ENCODE results near the gene TBXAS1. TPM values are rescaled to one million over a fixed set of nuclear protein-coding genes. Genes with fewer than 3 reads are reported as not detected.

The TBXAS1 gene
- total and polyA plus RNA-seq, 2 of the 8 experiments (the other 6 are each of a cell fraction or from before 2014, with no cell fraction given): 0.86 to 2.1 TPM

DNA sequence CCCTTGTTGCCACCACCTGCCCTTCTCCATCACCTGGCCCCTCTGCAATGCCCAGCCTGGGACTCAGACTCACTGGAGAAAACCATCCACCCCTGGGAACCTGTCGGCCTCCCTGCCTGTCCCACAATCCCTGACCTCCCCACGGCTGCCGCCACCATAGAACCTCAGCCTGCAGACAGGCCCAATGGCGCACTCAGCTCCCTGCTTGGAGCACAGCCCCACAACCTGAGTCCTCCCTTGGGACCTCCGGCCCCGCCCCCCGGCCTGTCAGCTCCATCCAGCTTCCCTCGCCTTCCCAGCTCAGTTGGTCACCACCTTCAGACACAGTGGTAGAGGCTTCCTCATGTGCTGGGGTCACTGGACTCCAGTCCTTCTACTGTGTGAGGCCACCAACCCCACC, 192.5 kb downstream of the TBXAS1 start:
- no peak overlapping the region for H3K23ac ChIP-seq (ENCODE audit: insufficient read length)
- H2AFZ ChIP-seq (ENCODE audit: low read length): no peak overlapping the region
- no peaks in the 10 kb centered on the region for H3K23me2 ChIP-seq (ENCODE audit: low read depth, low read length)
- H2BK15ac ChIP-seq (ENCODE audit: low read length): no peak overlapping the region
- no peak overlapping the region for H2BK12ac ChIP-seq (ENCODE audit: low read depth, low read length)
- H2BK5ac ChIP-seq (ENCODE audit: low read depth, low read length): no peak overlapping the region
- no peak overlapping the region for H3K14ac ChIP-seq (ENCODE audit: insufficient read length)
- no peak overlapping the region for H3K4me3 ChIP-seq (ENCODE audit: extremely low read depth in 1 of 4, insufficient read depth in 2 of 4, low read depth in 3 of 4, low read length in 4 of 4)
- no peaks in the 10 kb centered on the region for H3K4me1 ChIP-seq (replicated peaks in 1 of 4; ENCODE audit: control insufficient read depth in 3 of 4, insufficient read depth in 4 of 4, low read length in 3 of 4)
- H3K9me3 ChIP-seq (ENCODE audit: insufficient read depth in 2 of 2, low read depth in 1 of 2, low read length in 1 of 2): no peaks in the 10 kb centered on the region
- H3K56ac ChIP-seq (replicated peaks; ENCODE audit: insufficient read length, low read depth, low read length): no peak overlapping the region
- FAIRE-seq: no peak
- no peak overlapping the region for H3K9ac ChIP-seq (replicated peaks in 1 of 4; ENCODE audit: extremely low read depth in 1 of 4, low read depth in 3 of 4, low read length in 3 of 4)
- H2AK5ac ChIP-seq (ENCODE audit: low read depth, low read length): no peak overlapping the region
- no peaks in the 10 kb centered on the region for H3K27me3 ChIP-seq (replicated peaks in 1 of 4; ENCODE audit: control insufficient read depth in 3 of 4, extremely low read depth in 1 of 4, insufficient read depth in 3 of 4, low read length in 3 of 4)
- 97% methylated on average over 7 of the region's 8 CpGs; no CpG with 5 or more reads in 1 of the 2 experiments for WGBS, 2 experiments (ENCODE audit: extremely low coverage in 1 of 2, insufficient coverage in 1 of 2, insufficient read length in 1 of 2, insufficient replicate concordance in 2 of 2, low coverage in 1 of 2, low lambda C conversion rate in 2 of 2, missing lambda C conversion rate in 1 of 2)
- no peak for DNase-seq (ENCODE audit: low read depth in 1 of 2, low spot score in 2 of 2)
- H2BK120ac ChIP-seq (replicated peaks; ENCODE audit: low read depth, low read length): no peak overlapping the region
- H3K18ac ChIP-seq (ENCODE audit: extremely low read depth, low read length): no peak overlapping the region
- H4K5ac ChIP-seq (ENCODE audit: insufficient read length, low read depth, low read length): no peak overlapping the region
- H2BK20ac ChIP-seq (ENCODE audit: low read length): no peak overlapping the region
- no peak overlapping the region for H3K4ac ChIP-seq (replicated peaks; ENCODE audit: insufficient read length, low read depth, low read length)
- H3K4me2 ChIP-seq (ENCODE audit: insufficient read depth in 1 of 2, low read depth in 2 of 2, low read length in 2 of 2): no peak overlapping the region
- ChIA-PET CTCF (ENCODE audit: partially characterized antibody) (no interaction called here), POLR2A (ENCODE audit: partially characterized antibody) (no interaction called here)
- no peaks in the 10 kb centered on the region for H3K79me2 ChIP-seq (ENCODE audit: control insufficient read depth in 1 of 2, insufficient read depth in 2 of 2, low read length in 2 of 2)
- no peak overlapping the region for H4K91ac ChIP-seq (replicated peaks; ENCODE audit: insufficient read length, low read length)
- H4K8ac ChIP-seq (ENCODE audit: extremely low read depth, insufficient read depth, low read length): peak overlapping the region; percentile 77
- no peaks in the 10 kb centered on the region for H4K20me1 ChIP-seq (replicated peaks in 1 of 2; ENCODE audit: control insufficient read depth in 1 of 2, insufficient read depth in 2 of 2, low read length in 2 of 2)
- H3K79me1 ChIP-seq (ENCODE audit: low read depth, low read length): 0 out of 2 replicates have a peak, but pooled peaks cover 2% of the 10 kb centered on the region
- H3K36me3 ChIP-seq (ENCODE audit: control insufficient read depth in 2 of 4, insufficient read depth in 4 of 4, low read length in 3 of 4): no peaks in the 10 kb centered on the region
- H3K27ac ChIP-seq (ENCODE audit: low read depth, low read length): no peak overlapping the region
- TF ChIP-seq, protein P1, sequence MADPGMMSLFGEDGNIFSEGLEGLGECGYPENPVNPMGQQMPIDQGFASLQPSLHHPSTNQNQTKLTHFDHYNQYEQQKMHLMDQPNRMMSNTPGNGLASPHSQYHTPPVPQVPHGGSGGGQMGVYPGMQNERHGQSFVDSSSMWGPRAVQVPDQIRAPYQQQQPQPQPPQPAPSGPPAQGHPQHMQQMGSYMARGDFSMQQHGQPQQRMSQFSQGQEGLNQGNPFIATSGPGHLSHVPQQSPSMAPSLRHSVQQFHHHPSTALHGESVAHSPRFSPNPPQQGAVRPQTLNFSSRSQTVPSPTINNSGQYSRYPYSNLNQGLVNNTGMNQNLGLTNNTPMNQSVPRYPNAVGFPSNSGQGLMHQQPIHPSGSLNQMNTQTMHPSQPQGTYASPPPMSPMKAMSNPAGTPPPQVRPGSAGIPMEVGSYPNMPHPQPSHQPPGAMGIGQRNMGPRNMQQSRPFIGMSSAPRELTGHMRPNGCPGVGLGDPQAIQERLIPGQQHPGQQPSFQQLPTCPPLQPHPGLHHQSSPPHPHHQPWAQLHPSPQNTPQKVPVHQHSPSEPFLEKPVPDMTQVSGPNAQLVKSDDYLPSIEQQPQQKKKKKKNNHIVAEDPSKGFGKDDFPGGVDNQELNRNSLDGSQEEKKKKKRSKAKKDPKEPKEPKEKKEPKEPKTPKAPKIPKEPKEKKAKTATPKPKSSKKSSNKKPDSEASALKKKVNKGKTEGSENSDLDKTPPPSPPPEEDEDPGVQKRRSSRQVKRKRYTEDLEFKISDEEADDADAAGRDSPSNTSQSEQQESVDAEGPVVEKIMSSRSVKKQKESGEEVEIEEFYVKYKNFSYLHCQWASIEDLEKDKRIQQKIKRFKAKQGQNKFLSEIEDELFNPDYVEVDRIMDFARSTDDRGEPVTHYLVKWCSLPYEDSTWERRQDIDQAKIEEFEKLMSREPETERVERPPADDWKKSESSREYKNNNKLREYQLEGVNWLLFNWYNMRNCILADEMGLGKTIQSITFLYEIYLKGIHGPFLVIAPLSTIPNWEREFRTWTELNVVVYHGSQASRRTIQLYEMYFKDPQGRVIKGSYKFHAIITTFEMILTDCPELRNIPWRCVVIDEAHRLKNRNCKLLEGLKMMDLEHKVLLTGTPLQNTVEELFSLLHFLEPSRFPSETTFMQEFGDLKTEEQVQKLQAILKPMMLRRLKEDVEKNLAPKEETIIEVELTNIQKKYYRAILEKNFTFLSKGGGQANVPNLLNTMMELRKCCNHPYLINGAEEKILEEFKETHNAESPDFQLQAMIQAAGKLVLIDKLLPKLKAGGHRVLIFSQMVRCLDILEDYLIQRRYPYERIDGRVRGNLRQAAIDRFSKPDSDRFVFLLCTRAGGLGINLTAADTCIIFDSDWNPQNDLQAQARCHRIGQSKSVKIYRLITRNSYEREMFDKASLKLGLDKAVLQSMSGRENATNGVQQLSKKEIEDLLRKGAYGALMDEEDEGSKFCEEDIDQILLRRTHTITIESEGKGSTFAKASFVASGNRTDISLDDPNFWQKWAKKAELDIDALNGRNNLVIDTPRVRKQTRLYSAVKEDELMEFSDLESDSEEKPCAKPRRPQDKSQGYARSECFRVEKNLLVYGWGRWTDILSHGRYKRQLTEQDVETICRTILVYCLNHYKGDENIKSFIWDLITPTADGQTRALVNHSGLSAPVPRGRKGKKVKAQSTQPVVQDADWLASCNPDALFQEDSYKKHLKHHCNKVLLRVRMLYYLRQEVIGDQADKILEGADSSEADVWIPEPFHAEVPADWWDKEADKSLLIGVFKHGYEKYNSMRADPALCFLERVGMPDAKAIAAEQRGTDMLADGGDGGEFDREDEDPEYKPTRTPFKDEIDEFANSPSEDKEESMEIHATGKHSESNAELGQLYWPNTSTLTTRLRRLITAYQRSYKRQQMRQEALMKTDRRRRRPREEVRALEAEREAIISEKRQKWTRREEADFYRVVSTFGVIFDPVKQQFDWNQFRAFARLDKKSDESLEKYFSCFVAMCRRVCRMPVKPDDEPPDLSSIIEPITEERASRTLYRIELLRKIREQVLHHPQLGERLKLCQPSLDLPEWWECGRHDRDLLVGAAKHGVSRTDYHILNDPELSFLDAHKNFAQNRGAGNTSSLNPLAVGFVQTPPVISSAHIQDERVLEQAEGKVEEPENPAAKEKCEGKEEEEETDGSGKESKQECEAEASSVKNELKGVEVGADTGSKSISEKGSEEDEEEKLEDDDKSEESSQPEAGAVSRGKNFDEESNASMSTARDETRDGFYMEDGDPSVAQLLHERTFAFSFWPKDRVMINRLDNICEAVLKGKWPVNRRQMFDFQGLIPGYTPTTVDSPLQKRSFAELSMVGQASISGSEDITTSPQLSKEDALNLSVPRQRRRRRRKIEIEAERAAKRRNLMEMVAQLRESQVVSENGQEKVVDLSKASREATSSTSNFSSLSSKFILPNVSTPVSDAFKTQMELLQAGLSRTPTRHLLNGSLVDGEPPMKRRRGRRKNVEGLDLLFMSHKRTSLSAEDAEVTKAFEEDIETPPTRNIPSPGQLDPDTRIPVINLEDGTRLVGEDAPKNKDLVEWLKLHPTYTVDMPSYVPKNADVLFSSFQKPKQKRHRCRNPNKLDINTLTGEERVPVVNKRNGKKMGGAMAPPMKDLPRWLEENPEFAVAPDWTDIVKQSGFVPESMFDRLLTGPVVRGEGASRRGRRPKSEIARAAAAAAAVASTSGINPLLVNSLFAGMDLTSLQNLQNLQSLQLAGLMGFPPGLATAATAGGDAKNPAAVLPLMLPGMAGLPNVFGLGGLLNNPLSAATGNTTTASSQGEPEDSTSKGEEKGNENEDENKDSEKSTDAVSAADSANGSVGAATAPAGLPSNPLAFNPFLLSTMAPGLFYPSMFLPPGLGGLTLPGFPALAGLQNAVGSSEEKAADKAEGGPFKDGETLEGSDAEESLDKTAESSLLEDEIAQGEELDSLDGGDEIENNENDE (IDR thresholded peaks at IDR 0.05; ENCODE audit: insufficient replicate concordance, low read length): no peak

Data from H1 (cell line).